A549 (cell line): Measurements from ENCODE around the gene NECAB3. TPM values are rescaled to one million over a fixed set of nuclear protein-coding genes. Genes with fewer than 3 reads are reported as not detected.

ENCODE experiments used
- ATAC-seq, 2 experiments: fragments of 200-7000 bp in 1 of 2; fragments of >200 bp in 1 of 2; cut with Nextera tagmentation in 1 of 2; cut with Tn5 transposase in 1 of 2; 3 replicates each; pipeline versions ENCODE4 v1.8.0 to v1.9.1; 2018 to 2020; ENCODE audit warnings: mild to moderate bottlenecking in 1 of 2, moderate library complexity in 1 of 2
- CTCF ChIA-PET: fragments of 300-600 bp; sonication (Branson Sonifier 250); formaldehyde crosslinking; extraction: SDS; loops from one replicate; lab custom pipeline; 2021; ENCODE audit warnings: antibody characterized with exemption, inconsistent platforms; lab: Yijun Ruan, JAX
- POLR2A ChIA-PET: fragments of 350-600 bp; formaldehyde crosslinking; extraction: SDS; loops from one replicate; lab custom pipeline; 2021; ENCODE audit warnings: antibody characterized with exemption, inconsistent platforms; lab: Yijun Ruan, JAX
- DNase-seq, 2 experiments: peaks; one replicate each; pipeline versions ENCODE4 v3.0.0 to v3.0.0-alpha.2; 2011 to 2016; ENCODE audit warnings: low read depth in 1 of 2, low spot score in 1 of 2
- FAIRE-seq: peaks from 2 replicates; lab custom pipeline; 2011; peaks lifted over from hg19 to GRCh38; lab: Jason Lieb, UNC
- H3K27ac ChIP-seq, 2 experiments: fragments of >200 bp; sonication (Bioruptor Twin); formaldehyde crosslinking; 3 replicates each; pipeline ENCODE4 v1.5.1; 2016 to 2017
- H3K4me1 ChIP-seq: fragments of >200 bp; sonication (Bioruptor Twin); formaldehyde crosslinking; 3 replicates; pipeline ENCODE4 v1.6.1; 2016
- H3K4me2 ChIP-seq: fragments of >200 bp; sonication (Bioruptor Twin); formaldehyde crosslinking; 3 replicates; pipeline ENCODE4 v1.6.1; 2016
- H3K4me3 ChIP-seq: fragments of >200 bp; sonication (Bioruptor Twin); formaldehyde crosslinking; 3 replicates; pipeline ENCODE4 v1.5.1; 2016
- H3K9me3 ChIP-seq: fragments of >200 bp; sonication (Bioruptor Twin); formaldehyde crosslinking; 3 replicates; pipeline ENCODE4 v1.6.1; 2016
- HDAC2 ChIP-seq: fragments of 200-600 bp; sonication (generic); IDR thresholded peaks from 2 replicates; pipeline ENCODE4 v1.6.1; 2016
- HEYL ChIP-seq: fragments of 250-450 bp; sonication (Bioruptor Pico); IDR thresholded peaks from 2 replicates; pipeline ENCODE4 v1.8.0; 2021; ENCODE audit warnings: mild to moderate bottlenecking, moderate library complexity
- HOXB5 ChIP-seq: fragments of 250-450 bp; sonication (Bioruptor Pico); IDR thresholded peaks from 2 replicates; pipeline ENCODE4 v1.5.0; 2020; ENCODE audit warnings: mild to moderate bottlenecking, moderate library complexity
- JUN ChIP-seq, 2 experiments: fragments of >200 bp; sonication (Bioruptor Twin); formaldehyde crosslinking; IDR thresholded peaks; 2 replicates in 1 of 2; 3 replicates in 1 of 2; pipeline ENCODE4 v1.6.1; 2016 to 2017
- KDM1A ChIP-seq: fragments of 200-600 bp; sonication (generic); IDR thresholded peaks from 2 replicates; pipeline ENCODE4 v1.6.1; 2016; ENCODE audit warnings: low read depth, mild to moderate bottlenecking
- MAFK ChIP-seq: fragments of 450-650 bp; IDR thresholded peaks from 2 replicates; pipeline ENCODE4 v1.6.1; 2014; ENCODE audit not compliant: partially characterized antibody
- MYC ChIP-seq: IDR thresholded peaks from 2 replicates; pipeline ENCODE4 v1.6.1; 2012; ENCODE audit warnings: mild to moderate bottlenecking, inconsistent platforms, low read length, improper control_type of control experiment, borderline replicate concordance
- NR3C1 ChIP-seq: fragments of >200 bp; sonication (Bioruptor Twin); formaldehyde crosslinking; IDR thresholded peaks from 3 replicates; pipeline ENCODE4 v1.6.1; 2017
- POLR2A ChIP-seq: IDR thresholded peaks from 2 replicates; pipeline ENCODE4 v1.6.1; 2012; ENCODE audit warnings: mild to moderate bottlenecking, low read length
- POLR2AphosphoS2 ChIP-seq: conservative IDR thresholded peaks from 2 replicates; pipeline ENCODE4 v1.6.1; 2012; ENCODE audit warnings: low read length, improper control_type of control experiment, inconsistent platforms
- RARB ChIP-seq: fragments of 250-450 bp; sonication (Bioruptor Pico); IDR thresholded peaks from 2 replicates; pipeline ENCODE4 v1.8.0; 2021; ENCODE audit warnings: mild to moderate bottlenecking, moderate library complexity
- RFX5 ChIP-seq: fragments of 450-650 bp; IDR thresholded peaks from 2 replicates; pipeline ENCODE4 v1.7.1; 2014; ENCODE audit warnings: antibody characterized with exemption, mild to moderate bottlenecking, moderate library complexity
- SREBF2 ChIP-seq: fragments of 450-650 bp; IDR thresholded peaks from 2 replicates; pipeline ENCODE4 v1.6.1; 2014; ENCODE audit warnings: mild to moderate bottlenecking, moderate library complexity
- TP53 ChIP-seq: fragments of 250-450 bp; sonication (Bioruptor Pico); IDR thresholded peaks from 2 replicates; pipeline ENCODE4 v1.5.0; 2021; ENCODE audit warnings: mild to moderate bottlenecking, moderate library complexity
- USF2 ChIP-seq: fragments of 450-650 bp; IDR thresholded peaks from 2 replicates; pipeline ENCODE4 v1.6.1; 2014; ENCODE audit warnings: antibody characterized with exemption
- ZSCAN20 ChIP-seq: fragments of 250-450 bp; sonication (Bioruptor Pico); IDR thresholded peaks from 2 replicates; pipeline ENCODE4 v1.8.0; 2022; ENCODE audit warnings: mild to moderate bottlenecking, moderate library complexity
- WGBS: methylation state at CpG from one replicate; pipeline ENCODE4 v1.1.6; 2017; ENCODE audit errors: missing lambda C conversion rate; 5-methylcytosine and 5-hydroxymethylcytosine counted together
- polyA plus RNA-seq, 4 experiments: library from polyadenylated mRNA; depleted of rRNA in 3 of 4; stranded (reverse); fragments of >200 nt; fragmentation: RNase III in 1 of 4; extraction: RNeasy Plus Mini Kit Qiagen cat#74134 plus additional on column Dnase treatment in 1 of 4; gene quantifications; 2 replicates in 3 of 4; 3 replicates in 1 of 4; pipeline ENCODE4 v1.2.3, GENCODE V29; 2011 to 2017
- TF ChIP-seq, protein P1 (sequence below): fragments of >200 bp; sonication (Bioruptor Twin); formaldehyde crosslinking; IDR thresholded peaks from 3 replicates; pipeline ENCODE4 v1.6.1; 2016
- TF ChIP-seq, protein P2 (sequence below): IDR thresholded peaks from 2 replicates; pipeline ENCODE4 v1.6.1; 2012
- TF ChIP-seq, protein P3 (sequence below): IDR thresholded peaks from 2 replicates; pipeline ENCODE4 v1.6.1; 2012
- TF ChIP-seq, protein P4 (sequence below): fragments of >200 bp; sonication (Bioruptor Twin); formaldehyde crosslinking; IDR thresholded peaks from 3 replicates; pipeline ENCODE4 v1.5.1; 2016

The NECAB3 gene
- polyA plus RNA-seq, 2 of the 4 experiments (the other 2 are of a cell fraction): 9.3 to 19.3 TPM

- TF ChIP-seq, protein P1, sequence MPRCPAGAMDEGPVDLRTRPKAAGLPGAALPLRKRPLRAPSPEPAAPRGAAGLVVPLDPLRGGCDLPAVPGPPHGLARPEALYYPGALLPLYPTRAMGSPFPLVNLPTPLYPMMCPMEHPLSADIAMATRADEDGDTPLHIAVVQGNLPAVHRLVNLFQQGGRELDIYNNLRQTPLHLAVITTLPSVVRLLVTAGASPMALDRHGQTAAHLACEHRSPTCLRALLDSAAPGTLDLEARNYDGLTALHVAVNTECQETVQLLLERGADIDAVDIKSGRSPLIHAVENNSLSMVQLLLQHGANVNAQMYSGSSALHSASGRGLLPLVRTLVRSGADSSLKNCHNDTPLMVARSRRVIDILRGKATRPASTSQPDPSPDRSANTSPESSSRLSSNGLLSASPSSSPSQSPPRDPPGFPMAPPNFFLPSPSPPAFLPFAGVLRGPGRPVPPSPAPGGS: no peak
- TF ChIP-seq, protein P2, sequence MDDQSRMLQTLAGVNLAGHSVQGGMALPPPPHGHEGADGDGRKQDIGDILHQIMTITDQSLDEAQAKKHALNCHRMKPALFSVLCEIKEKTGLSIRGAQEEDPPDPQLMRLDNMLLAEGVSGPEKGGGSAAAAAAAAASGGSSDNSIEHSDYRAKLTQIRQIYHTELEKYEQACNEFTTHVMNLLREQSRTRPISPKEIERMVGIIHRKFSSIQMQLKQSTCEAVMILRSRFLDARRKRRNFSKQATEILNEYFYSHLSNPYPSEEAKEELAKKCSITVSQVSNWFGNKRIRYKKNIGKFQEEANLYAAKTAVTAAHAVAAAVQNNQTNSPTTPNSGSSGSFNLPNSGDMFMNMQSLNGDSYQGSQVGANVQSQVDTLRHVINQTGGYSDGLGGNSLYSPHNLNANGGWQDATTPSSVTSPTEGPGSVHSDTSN: no peak
- TF ChIP-seq ZSCAN20 (CRISPR knock-in tag) (no peak), JUN (IDR thresholded peaks at IDR 0.05) (no peak), POLR2A (no peak), POLR2AphosphoS2 (no peak)
Measured at GRCh38 chr20:33707668-33708067, 33.4 kb upstream of the NECAB3 start (continued).

DNA sequence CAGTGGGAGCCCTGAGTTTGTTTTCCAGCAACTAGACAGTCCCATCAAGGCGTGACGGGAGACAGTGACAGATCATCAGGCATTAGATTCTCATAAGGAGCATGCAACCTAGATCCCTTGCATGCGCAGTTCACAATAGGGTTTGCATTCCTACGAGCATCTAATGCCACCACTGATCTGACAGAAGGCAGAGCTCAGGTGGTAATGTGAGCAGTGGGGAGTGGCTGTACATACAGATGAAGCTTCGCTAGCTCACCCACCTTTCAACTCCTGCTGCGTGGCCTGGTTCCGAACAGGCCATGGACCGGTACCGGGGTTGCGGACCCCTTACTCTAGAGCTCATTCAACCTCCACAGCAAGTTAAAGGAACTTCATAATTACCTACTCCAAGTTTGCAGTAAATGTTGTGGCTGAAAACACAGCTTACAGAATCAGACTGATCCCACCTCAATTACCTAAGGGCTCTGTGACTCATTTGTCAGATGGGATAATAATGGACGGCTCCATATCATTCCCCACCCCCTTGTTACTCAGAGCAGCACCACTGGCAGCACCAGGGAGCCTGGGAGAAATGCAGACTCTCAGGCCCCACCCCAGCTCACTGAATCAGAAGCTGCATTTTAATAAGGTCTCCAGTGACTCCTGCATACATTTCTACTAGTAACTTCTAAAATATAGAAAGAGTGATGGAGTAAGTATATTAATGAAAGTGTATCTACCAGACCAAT, 30.1 kb upstream of the NECAB3 start:
- H3K4me1 ChIP-seq: peaks cover 4% of the 10 kb centered on the region; the same call in 2 of the 3 replicates
- ATAC-seq (peak in 1 of 2 experiments; percentile 31; a peak in 2 of 6 replicates), FAIRE-seq (no peak), DNase-seq (no peak)
- POLR2A ChIA-PET: no interaction called here
- 83% methylated on average over 11 of the region's 11 CpGs for WGBS
- TF ChIP-seq, protein P1: no peak
- TF ChIP-seq, protein P3, sequence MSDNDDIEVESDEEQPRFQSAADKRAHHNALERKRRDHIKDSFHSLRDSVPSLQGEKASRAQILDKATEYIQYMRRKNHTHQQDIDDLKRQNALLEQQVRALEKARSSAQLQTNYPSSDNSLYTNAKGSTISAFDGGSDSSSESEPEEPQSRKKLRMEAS: no peak
- TF ChIP-seq MAFK (no peak), NR3C1 (no peak), SREBF2 (no peak), TP53 (no peak), USF2 (no peak), RFX5 (no peak), HEYL (no peak), HOXB5 (no peak), RARB (CRISPR knock-in tag) (no peak)
- TF ChIP-seq, protein P4, sequence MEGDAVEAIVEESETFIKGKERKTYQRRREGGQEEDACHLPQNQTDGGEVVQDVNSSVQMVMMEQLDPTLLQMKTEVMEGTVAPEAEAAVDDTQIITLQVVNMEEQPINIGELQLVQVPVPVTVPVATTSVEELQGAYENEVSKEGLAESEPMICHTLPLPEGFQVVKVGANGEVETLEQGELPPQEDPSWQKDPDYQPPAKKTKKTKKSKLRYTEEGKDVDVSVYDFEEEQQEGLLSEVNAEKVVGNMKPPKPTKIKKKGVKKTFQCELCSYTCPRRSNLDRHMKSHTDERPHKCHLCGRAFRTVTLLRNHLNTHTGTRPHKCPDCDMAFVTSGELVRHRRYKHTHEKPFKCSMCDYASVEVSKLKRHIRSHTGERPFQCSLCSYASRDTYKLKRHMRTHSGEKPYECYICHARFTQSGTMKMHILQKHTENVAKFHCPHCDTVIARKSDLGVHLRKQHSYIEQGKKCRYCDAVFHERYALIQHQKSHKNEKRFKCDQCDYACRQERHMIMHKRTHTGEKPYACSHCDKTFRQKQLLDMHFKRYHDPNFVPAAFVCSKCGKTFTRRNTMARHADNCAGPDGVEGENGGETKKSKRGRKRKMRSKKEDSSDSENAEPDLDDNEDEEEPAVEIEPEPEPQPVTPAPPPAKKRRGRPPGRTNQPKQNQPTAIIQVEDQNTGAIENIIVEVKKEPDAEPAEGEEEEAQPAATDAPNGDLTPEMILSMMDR: no peak
- H3K4me3 ChIP-seq: no peak overlapping the region
- no peak overlapping the region for H3K27ac ChIP-seq
- CTCF ChIA-PET: no interaction called here
- no peaks in the 10 kb centered on the region for H3K9me3 ChIP-seq
- no peak overlapping the region for H3K4me2 ChIP-seq

GRCh38 chr20:33703498-33704137, 29.4 kb upstream of the NECAB3 start:
- H3K4me3 ChIP-seq: no peak overlapping the region
- POLR2A ChIA-PET: no interaction called here
- no peak for TF ChIP-seq MYC
- TF ChIP-seq POLR2A: no peak
- no peak for TF ChIP-seq HDAC2
- no peak for TF ChIP-seq KDM1A
- TF ChIP-seq, protein P2: no peak
- H3K9me3 ChIP-seq: no peaks in the 10 kb centered on the region
- CTCF ChIA-PET: no interaction called here
- no peak for DNase-seq
- FAIRE-seq: no peak
- no peak; a peak in 2 of 6 replicates for ATAC-seq
- H3K4me2 ChIP-seq: no peak overlapping the region
- no peak overlapping the region for H3K27ac ChIP-seq
- 84% methylated on average over 8 of the region's 8 CpGs for WGBS
- 0 out of 3 replicates have a peak, but pooled peaks cover 3% of the 10 kb centered on the region for H3K4me1 ChIP-seq
